HG03045 (cell line): ENCODE data around the gene BCL7C.
"Not testable (repeated sequence)": the region's sequence is repeated elsewhere in the genome, so short reads cannot be mapped to it uniquely, and the experiment has no call there.

Source experiments
- ATAC-seq: cut with Tn5 transposase; IDR thresholded peaks from one replicate; pipeline ENCODE4 v1.9.1; 2021; ENCODE audit warnings: mild to moderate bottlenecking, moderate library complexity; ENCODE audit not compliant: unreplicated experiment

Gene BCL7C

GRCh38 chr16:30870904-30871303 is 23.0 kb downstream of the BCL7C start:
- ATAC-seq, result no peak

DNA sequence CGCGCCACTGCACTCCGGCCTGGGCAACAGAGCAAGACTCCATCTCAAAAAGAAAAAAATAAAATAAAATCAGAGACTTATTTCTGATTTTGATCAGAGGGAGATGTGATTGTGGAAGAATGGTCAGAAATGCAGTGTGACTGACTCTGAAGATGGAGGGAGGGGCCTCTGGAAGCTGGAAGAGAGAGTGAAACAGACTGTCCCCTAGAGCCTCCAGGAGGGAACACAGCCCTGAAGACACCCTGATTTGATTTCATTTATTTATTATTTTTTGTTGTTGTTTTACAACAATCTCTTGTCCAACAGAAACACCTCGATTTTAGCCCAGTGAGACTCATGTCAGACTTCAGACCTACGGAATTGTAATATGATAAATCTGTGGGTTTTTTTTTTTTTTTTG is 26.1 kb downstream of the BCL7C start:
- no peak for ATAC-seq

- no peak for ATAC-seq
Observed at GRCh38 chr16:30866031-30866430, 27.8 kb downstream of the BCL7C start.

DNA sequence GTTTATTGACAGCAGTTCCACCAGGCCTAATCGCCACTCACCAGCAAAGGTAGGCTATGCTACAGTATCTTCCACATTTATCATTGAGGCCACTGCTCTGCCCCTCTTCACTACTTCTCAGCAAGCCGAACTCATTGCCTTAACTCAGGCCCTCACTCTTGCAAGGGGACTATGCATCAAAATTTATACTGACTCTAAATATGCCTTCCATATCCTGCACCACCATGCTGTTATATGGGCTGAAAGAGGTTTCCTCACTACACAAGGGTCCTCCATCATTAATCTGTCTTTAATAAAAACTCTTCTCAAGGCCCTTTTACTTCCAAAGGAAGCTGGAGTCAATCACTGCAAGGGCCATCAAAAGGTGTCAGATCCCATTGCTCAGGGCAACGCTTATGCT is 30.7 kb downstream of the BCL7C start:
- ATAC-seq, result not testable (repeated sequence)

GRCh38 chr16:30860729-30861128 is 33.1 kb downstream of the BCL7C start:
- ATAC-seq, result not testable (repeated sequence)

DNA sequence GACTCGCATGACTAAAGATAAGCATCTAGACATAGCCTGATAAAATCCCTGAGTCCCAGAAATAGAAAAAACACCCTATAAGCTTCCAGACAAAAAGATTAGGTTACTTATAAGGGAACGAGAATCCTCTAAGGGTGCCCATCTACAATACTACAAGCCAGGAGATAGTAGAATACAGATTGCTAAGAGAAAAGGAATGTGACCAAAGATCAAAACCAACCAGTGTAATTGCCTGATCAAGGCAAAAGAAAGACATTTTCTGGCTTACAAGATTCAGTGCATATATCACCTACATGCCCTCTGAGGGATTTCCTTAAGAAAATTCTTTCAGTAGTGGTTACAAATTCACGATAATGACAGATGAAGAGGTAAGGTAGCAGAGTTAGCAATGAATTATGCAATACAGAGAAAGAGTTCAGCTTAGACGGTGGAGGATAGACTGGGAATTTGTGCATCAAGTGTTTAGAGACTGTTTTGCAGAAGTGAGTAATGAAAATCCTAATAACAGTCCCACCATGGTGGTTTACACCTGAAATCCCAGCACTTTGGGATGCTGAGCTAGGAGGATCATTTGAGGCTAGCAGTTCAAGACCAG is 35.0 kb downstream of the BCL7C start:
- no peak for ATAC-seq

GRCh38 chr16:30858111-30858495 is 35.8 kb downstream of the BCL7C start:
- ATAC-seq, result no peak

- ATAC-seq, result no peak
Observed at GRCh38 chr16:30853758-30854157, 40.1 kb downstream of the BCL7C start.

DNA sequence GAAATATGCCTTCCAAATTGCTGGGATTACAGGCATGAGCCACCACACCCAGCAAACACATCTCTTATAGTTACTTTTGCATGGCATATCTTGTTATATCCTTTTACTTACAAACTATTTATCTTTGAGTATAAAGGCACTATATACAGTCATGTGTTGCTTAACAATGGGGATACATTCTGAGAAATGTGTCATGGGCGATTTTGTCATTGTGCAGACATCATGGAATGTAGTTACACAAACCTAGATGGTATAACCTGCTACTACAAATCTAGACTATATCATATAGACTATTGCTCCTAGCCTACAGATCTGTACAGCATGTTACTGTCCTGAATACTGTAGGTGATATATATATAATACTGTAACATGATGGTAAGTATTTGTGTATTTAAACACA is 43.6 kb downstream of the BCL7C start:
- ATAC-seq, result no peak

- no peak for ATAC-seq
Observed at GRCh38 chr16:30846649-30847402, 47.1 kb downstream of the BCL7C start.

GRCh38 chr16:30844671-30845449 is 49.0 kb downstream of the BCL7C start:
- ATAC-seq, result no peak

- ATAC-seq, result no peak
Observed at GRCh38 chr16:30844346-30844670, 49.6 kb downstream of the BCL7C start.

- ATAC-seq, result no peak
Observed at GRCh38 chr16:30843501-30843900, 50.4 kb downstream of the BCL7C start.

DNA sequence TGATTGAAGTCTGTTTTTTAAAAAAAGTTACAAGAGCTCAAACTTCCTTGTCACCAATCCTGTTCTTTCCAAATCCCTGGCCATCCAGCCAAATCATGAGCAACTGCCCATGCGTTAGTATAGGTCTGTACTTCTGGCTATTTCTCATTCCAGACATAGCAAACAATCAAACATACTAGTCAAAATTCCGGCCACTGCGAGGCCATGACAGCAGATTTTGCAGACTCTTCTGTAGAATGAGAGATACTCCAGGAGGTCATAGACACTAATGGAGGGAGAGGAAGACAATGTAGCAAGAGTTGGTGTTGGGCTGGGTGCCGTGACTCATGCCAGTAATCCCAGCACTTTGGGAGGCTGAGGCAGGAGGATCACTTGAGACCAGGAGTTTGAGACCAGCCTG is 50.9 kb downstream of the BCL7C start:
- no peak for ATAC-seq

GRCh38 chr16:30841332-30841731 is 52.5 kb downstream of the BCL7C start:
- ATAC-seq, result no peak

- no peak for ATAC-seq
Observed at GRCh38 chr16:30840611-30841010, 53.3 kb downstream of the BCL7C start.

DNA sequence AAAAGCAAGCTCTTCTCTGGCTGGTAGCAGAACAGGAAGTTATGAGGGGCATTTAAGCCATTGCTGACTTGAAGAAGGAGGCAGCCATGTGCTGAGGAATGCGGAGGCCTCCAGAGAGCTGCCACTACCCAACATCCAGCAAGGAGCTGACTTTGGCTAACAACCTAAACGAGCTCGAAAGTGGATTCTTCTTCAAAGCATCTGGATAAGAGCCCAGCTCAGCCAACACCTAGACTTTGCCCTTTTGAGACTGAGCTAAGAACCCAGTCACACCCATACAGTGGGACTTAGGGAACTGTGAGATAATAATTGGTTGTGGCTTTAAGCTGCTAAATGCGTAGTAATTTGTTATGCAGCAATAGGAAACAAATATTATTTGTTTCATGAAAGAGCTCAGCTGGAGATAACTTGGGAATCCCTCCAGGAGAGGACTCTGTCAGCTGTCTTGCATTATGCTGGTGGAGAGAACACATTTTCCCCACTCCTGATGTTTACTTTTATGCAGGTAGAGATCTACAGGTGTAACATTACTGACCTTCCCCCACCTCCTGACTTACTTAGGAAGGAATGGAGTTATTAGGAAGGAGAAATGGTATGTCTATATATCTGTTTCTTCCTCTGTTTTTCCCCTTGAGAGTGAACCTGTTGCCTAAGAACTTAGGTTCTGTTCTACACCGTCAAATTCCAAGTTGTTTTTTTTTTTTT is 54.2 kb downstream of the BCL7C start:
- ATAC-seq, result no peak

- no peak for ATAC-seq
Observed at GRCh38 chr16:30838876-30839471, 54.9 kb downstream of the BCL7C start.

DNA sequence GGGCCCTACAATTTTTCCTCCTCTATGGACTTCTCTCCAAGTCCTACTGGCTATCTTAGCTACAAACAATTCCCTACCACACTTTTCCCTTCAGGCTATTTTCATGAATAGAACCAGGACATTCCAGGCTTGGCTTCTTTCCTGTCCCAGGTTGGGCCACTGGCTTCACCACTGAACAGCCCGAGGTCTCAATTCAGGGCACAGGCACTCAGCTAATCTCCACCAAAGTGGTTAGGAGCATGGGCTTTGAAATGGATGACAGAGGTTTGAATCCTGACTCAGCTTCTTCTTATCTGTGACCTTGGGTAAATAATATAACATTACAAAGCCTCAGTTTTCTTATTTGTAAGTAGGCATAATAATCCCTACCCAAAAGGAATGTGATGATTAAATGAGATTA is 56.0 kb downstream of the BCL7C start:
- no peak for ATAC-seq
